Activated T-cell treated with anti-CD3 and anti-CD28 coated beads, Interleukin-2, amount 50 U/mL, for 48 hours (primary cell): ENCODE results near the gene RGL1.
A peak's percentile ranks its signal among the peaks of the same experiment; 100 is the strongest.

Experiments used
- DNase-seq, 2 experiments: peaks; one replicate each; pipeline ENCODE4 v3.0.0-alpha.2; 2020

RGL1 gene

DNA sequence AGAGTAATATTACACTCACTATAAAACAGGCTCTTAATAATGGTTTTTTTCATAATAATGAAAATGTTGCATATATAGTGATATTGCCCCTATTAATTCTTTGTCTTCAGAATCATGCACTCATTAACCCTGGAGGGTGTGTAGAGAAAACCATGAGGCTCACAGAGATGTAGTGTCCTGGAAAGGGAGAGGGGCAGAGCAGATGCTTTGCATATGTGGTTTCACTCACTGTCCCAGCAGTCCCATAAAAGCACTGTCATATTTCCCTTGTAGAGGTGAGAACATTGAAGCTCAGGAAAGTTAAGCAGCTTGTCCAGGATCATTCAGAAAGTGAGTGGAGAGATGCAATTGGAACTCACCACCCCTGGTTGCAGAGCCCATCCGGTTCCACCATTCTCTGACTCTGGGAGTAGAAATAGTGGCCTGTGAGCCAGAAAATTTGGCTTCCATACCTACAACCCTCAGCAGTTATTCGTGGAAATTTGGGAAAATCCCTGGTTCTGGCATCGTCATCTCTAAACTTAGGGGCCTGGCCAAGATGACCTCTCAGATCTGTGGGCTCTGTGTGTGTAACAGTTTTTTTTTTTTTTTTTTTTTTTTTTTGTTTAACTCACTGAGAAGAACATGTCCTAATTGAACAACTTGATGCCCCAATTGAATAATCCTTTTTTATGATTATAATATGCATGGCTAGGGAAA, 86.4 kb downstream of the RGL1 start:
- DNase-seq = no peak

DNA sequence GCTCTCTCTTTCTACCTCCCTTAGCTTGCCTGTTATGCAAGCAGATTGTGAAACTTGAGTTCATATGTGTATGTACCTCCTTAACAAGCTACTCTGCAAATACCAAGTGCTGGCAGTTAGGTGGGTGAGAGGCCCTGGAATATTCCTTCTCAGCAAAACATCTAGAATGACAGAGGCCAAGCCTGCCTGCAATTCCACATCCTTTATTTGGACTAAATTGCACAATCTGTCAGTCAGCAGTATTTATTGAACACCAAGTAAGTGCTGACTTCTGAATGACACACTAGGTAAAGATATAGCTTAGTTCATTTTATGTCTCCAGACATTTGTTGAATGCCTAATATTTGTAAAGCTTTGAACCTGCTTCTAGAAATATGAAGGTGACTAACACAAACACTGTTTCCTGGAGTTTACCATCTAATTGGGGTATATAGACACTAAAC, 87.5 kb downstream of the RGL1 start:
- no peak for DNase-seq

DNA sequence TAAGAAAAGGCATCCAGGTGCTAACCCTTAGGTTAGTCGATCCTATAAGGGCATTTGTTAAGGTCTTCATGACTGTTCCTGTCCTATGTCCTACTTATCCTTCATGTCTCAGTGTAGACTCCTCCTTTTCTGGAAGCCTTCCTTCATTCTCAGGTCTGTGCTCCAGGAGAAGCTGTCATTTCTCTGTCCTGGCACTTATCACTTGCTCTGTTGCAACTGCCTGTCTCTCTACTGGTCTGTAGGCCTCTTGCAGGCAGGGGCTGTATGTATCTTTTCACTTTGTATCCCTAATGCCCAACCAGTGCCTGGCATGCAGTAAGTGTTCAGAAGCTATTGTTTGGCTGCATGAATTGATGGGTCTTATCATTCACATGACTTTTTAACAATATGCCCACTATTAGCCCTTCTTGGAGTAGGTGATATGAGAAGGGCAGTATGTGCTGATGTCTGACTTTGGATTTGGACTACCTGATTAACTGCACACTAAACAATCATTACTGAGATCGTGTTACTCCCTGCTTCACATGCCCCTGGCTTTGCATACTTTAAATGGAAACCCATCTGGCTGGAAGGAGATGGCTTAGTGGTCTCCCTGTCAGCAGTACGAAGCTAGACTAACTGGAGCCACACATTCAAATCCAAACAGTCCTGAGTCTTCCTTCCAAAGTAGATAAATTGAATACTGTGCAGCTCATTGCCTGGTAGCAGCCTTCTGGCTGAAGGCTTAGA, 88.8 kb downstream of the RGL1 start:
- no peak for DNase-seq

DNA sequence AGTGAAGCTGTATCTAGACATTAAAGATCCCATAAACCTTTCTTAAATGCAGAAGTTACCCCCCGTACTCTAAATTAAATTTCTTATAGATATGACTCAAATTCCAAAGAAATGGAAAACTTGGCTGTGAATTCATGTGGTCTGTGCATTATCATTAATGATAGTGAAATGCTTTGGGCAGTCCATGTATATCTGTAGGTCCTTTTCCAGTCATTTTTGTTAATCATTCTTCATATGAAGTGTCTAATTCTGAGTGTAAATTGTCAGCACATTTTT, 89.3 kb downstream of the RGL1 start:
- DNase-seq = no peak

DNA sequence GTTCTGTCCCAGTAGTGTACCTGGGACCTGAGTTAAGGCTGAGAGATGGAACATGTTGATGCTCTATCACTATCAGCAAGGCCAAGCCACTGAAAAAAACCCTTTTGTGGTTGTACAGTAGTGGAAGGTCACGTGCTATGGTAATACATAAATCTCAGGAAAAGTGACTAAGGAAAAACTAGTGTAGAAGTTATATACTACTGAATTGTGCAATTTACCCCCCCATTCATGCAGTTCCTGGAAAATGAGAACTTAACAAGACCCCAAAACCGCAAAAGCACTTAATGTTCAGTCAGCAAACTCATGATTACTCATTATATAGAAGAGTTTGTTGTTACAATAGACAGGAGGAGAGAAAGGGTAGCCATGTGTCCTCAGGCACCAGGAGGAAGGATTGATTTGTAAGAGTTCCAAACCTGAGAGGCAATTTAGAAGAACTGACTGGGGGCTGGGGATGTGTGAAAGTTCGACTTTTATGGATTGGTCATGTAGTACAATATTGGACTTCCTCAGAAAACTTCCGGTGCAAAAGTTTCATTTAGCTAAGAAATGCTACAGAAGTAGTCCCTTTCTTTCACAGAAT, 91.6 kb downstream of the RGL1 start:
- no peak for DNase-seq

DNA sequence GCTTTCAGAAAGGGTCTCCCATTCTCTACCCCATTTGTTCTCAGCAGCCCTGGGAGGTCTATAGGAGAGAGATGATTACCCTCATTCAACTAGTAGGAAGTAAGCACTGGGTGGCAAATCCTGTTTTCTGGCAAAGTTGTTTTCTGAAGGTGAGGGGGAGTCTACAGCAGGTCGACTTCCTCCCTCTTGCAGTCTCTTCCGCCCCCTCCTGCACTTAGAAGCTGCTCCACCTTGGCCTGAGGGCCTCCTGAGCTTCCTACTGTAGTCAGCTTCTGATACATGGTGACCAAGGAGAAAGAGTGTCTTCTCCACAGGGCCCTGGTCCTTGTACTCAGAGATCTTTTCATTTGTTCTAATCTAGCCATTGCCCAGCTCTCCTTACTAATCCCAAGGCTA, 93.1 kb downstream of the RGL1 start:
- no peak for DNase-seq

DNA sequence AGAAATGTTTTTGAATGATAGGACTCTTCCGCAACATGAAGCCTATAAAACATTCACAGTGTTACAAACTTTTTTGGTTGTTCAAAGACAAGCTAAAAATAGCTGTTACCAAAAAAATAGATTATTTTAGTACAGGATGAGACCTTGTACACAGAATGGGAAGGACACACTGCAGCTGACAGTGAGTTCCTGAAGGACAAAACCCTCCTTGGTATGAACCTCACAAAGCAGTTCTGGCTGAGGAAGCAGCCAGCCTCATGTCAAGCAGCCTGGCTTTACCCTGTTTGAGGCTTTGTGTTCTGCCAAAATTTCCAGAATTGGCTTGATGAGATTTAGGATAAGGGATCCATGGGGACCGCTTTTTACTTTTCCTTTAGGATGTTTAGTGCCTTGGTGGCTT, 93.7 kb downstream of the RGL1 start:
- no peak for DNase-seq

DNA sequence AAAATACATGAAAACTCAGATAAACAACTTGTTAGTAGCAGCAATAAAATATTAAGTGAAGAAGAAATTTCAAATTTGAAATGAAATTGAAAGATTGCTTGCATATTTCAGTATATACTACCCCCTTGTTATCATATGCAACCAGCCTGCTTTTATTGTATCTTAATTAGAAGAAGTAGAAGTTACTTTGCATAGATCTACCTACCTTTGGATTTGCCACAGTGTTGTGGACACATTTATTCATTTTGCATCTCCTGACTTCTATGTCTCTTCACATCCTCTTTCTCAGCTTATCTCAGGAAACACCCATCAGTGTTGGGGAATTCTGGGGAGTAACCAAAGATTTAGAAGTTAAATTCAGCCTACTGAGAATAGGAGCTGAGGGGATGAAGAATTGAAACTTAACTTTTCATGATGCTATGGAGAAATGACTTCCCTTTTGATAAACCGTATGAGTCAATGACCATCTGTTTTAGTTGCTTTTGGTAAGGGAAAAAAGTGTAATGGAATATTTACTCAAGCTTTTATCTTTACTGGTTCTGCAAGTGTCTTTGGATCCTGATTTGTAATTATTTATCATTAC, 96.9 kb downstream of the RGL1 start:
- no peak for DNase-seq

DNA sequence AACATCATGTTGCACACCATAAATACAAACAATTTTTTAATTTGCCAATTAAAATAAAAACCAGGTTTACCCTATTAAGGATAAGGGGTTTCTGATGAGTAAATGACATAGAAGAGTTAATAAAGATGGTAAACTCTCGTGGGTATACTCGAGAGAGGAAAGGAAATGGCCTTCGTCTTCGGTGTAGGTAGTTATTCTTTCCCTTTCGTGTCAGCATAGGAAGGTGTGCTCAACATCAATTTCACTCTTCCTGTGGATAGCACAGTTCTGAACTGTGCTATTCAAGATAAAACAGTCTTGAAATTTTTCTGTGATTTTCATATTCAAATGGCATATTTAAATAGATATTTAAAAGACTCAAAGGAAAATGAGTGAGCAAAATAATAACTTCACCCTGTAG, 98.2 kb downstream of the RGL1 start:
- no peak for DNase-seq

DNA sequence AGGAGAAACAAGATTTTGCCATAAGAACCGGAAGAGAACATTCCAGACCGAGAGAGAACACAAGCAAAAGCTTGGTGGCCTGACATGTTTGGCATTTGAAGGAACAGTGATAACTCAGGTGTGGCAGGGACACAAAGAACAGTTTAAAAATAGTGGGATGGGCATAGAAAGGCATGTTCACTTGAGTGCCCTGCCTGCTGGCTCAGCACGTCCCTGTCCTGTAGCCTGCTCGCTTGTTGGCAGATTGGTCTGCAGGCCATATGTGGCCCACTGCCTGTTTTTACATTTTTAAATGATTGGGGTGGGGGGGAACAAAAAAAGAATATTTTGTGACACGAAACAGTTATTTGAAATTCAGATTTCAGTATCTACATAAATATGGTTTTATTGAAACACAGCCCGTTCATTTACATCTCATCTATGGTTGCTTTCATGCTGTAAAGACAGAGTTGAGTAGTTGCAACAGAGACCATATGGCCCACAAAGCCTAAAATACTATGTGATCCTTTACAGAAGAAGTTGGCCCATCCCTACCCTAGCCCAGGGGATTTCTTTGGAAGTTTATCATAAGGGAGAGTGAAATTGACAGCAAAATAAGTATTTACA, 100.7 kb downstream of the RGL1 start:
- DNase-seq = no peak

DNA sequence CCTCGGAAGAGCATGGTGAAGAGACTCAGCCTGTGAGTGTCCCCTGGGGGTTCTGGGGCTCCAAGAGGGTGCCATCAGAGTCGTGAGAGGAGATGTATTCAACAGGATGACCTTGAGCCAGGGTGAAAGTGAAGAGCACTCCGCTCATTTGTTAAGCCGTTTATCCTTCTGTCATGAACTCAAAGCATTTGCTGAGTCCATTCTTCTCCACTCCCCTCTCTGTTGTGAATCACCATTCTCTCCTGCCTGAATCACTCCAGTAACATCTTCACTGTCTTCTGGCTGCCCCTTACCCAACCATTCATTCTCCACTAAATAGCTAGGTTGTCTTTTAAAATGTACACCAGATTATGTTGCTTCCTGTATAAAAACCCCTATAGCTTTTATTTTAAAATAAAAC, 102.2 kb downstream of the RGL1 start:
- DNase-seq = no peak

DNA sequence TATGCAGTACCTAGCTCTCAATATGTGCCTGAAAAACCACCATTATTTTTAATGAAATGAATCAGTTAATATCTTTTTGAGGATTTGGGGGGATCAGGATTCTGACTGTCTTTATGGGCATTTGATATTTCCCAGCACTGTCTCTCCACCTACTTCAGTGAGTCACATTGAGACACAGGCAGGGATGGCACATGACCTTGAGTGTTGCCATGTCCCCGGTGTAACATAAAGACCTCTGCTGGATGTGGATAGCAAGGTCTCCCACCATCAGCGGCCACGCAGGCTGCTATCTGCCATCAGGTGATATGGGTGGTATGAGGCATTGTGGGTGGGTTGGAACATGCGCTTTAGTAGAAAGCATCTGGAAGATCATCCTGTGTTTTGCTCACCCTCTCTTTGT, 103.2 kb downstream of the RGL1 start:
- DNase-seq = no peak

DNA sequence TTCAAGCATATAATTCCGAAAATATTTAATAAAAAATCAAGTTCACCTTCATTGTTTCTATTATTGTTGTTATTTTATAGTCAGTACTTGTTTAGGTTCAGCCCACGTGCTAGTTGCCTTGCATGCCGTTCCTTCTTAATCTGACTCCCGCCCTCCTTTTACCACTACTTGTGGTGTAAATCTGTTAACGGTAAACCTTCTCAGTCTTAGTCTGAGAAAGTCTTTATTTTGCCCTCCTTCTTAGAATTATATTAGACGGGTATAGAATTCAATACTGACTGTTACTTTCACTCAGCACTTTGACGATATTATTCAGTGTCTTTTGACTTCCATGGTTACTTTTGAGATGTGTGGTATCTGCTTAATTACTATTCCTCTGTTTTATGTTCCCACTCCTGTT, 104.8 kb downstream of the RGL1 start:
- no peak for DNase-seq

DNA sequence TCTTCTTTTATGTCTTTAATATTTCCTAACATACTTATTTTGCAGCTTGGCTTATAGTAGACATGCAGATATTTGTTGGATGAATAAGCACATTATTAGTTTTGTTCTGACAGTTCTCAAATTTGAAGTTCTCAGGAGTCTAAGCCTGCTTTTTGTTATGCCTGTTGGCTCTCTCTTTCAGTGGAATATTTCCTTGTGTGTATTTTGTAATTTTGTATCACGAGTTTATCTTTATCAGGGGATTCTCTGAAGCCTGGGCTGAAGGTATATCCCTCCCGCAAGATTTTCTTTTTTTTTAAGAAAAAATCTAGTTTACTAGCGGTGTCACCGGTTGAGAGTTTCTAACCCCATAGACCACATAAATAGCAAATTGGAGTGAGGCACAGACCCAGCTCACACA, 105.9 kb downstream of the RGL1 start:
- no peak for DNase-seq

DNA sequence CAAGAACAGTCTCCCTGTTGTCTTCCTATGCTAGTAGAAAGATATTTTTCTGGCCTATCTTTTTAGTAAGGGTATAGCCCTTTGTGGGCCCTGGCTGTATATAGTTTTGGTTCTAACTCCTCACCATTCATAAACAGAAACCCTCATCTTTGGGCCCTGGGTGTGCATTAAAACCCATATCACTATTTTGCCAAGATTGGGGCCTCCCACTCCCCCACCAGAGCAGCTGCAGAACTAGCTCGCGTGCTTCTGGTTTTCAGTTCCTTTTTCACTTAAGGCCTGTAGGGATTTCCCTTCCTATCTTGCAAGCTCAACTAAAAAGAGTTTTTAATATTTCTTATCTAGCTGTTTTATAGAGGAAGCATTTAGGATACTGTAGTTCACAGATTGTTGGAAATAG, 106.4 kb downstream of the RGL1 start:
- peak in 1 of 2 experiments; percentile 32 for DNase-seq

DNA sequence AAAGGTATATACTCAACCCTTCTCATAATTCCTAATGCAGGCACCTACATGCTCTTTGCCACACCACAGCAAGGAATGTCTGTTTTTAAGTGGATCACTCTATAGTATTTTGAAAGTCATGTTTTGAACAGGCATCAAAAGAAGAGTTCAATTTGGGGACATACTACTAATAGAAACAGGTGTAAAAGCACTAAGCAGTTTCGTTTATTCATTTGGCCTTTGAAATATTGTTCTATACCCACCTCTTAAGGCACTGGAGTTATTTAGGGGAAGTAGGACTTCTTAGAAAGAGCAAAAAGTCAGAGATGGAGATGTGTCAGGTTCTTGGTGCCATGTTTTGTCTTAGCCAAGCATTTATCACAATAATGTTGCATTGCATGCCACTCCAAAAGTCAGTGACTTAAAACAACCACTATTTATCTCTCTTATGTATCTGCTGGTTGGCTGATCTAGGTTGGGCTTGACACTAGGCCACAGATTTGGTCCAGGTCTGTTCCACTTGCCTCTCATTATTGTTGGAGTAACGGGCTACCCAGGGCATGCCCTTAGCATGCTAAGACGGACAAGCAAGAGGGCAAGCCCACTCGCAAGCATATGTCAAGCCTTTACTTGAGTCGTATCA, 107.5 kb downstream of the RGL1 start:
- DNase-seq = no peak

DNA sequence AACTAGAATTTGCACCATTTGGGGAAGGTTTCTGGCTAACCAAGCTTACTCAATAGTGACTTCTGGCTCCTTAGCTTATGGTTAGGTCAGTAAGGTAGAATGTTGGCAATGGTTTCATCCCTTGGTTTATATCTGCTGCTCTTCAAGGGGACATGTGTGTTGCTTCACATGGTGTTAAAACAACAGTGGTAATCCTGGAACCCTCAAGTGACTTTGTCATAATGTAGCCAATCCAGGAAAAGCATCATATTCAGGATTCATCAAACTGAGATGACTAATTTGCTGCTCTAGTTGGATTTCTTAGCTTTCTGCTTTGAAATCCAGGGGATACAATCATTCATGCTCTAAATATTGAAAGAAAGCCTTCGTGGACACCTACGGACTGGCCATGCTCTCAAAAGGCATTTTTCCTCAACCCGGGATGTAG, 108.7 kb downstream of the RGL1 start:
- no peak for DNase-seq

DNA sequence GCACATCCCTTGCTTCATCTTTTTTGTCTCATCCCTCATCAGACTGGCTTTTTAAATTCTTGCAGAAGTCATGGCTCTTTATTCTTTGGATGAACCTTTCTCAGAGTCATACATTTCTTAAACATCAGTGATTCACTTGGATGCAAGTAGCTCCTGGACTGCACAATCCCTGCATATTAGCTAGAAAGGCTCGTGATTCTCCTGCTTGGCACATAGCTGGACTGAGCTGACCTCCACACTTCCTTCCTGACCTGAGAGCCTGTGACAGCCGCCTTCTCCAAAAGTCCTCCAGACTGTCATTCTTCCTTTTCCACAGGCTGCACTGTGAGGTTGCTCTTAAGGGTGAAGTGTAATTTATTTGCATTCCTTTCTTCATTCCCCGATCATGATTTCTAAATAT, 109.4 kb downstream of the RGL1 start:
- DNase-seq = no peak

DNA sequence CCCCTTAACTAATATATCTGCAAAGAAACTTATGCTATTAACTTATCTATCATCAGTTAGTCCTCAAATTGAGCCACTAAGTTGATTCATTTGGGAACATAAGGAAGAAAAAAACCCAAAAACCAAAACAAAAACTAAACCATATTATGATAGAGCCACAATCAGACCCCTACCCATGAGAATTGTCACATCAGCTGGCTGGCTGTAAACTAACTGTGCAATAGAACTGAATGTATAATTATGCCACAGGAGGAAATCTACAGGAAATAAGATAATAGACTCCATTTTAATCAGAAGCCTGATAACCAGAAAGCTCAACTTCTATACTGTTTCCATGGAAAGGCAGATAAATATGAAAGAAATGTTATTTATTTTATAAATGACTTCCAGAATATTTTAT, 110.0 kb downstream of the RGL1 start:
- no peak for DNase-seq

DNA sequence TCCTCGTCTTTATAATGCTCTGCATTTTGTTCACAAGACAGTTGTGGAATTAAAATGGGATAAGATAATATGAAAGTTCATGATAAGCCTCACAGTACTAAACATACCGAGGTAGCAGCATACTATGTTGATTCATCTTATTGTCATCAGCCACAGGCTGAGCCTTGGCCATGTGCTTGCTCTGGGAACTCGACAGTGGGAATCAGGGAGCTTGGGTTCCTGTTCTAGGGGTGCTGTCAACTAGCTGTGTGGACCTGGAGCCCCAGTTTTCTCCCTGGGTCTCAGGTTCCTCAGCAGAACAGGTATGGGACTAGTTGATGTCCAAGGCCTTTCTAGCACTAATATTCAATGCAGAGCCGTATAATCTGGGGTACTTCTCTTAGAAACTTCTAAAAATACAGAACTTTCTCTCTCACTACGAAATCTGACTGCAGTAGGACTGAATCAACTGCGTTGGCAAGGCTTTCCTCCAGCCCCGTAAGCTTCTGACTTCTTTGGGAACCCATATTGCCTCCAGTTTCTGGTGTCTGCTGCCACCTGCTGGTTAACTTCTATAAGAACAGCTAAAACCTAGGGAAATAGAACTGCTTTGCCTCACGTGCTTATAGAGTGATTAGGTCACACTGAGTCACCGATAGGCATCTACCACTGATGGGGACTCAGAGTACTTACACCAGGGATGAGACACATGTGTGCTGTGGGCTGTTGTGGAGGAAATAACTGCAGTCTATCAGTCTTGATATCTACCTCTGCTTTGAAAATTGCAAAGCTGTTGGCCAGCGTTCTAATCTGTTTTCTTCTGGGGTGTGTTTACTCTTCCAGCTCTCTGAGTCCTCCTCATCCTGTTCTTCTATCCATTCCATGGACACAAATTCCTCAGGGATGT, 110.9 kb downstream of the RGL1 start:
- DNase-seq = peak; percentile 77 to 78

DNA sequence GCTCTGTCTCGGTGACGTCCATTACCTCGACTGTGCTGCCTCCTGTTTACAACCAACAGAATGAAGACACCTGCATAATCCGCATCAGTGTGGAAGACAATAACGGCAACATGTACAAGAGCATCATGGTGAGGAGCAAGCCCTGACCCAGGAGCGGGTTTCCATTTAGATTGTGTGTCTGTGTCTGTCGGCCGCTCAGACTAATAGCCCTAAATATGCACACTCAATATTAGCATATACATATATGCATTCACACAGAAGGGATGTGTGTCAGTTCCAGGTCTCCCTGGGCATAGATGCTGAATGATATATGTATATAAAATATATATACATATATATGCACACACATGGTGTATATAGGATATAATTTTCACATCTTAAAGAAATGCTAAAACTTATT, 111.7 kb downstream of the RGL1 start:
- DNase-seq = no peak

DNA sequence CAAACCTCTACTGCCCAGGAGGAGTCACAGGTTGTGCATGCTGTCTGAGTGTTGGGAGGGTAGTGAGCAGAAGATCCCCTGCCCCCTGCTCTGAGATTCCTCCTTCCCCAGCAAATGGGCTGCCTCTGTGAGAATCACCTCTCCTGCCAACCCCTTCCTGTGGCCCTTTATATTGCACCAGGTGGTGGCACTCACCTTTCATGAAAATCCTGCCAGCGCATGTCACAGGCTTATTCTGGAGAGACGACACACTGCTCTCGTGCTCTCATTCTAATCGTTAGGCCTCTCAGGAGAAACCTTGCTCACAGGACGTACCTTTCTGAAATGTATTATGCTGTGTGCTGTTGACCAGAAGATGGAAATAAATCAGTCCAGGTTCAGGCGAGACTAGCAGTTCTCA, 113.7 kb downstream of the RGL1 start:
- no peak for DNase-seq
